Endodermal cell (in vitro differentiated cells): Measurements from ENCODE around the gene ZNF618. TPM values are rescaled to one million over a fixed set of nuclear protein-coding genes. Genes with fewer than 3 reads are reported as not detected.
A peak's percentile ranks its signal among the peaks of the same experiment; 100 is the strongest.

Experiments
- DNase-seq: peaks from one replicate; pipeline ENCODE4 v3.0.0-alpha.2; 2017
- H3K27ac ChIP-seq: 2 replicates; pipeline ENCODE4 v1.5.1; 2013; ENCODE audit warnings: mild to moderate bottlenecking, low read depth, low read length, moderate library complexity
- H3K27me3 ChIP-seq: 2 replicates; pipeline ENCODE4 v1.6.1; 2013; ENCODE audit warnings: mild to moderate bottlenecking, low read length, moderate library complexity; ENCODE audit not compliant: insufficient read depth, control insufficient read depth, poor library complexity, severe bottlenecking
- H3K36me3 ChIP-seq: 2 replicates; pipeline ENCODE4 v1.7.0; 2013; ENCODE audit warnings: mild to moderate bottlenecking, low read length, moderate library complexity; ENCODE audit not compliant: control insufficient read depth, insufficient read depth
- H3K4me1 ChIP-seq: one replicate; pipeline ENCODE4 v1.7.0; 2013; ENCODE audit warnings: low read length; ENCODE audit not compliant: control insufficient read depth, insufficient read depth
- H3K4me3 ChIP-seq: 2 replicates; pipeline ENCODE4 v1.5.1; 2013; ENCODE audit warnings: mild to moderate bottlenecking, low read length, moderate library complexity
- H3K9ac ChIP-seq: 2 replicates; pipeline ENCODE4 v1.6.1; 2013; ENCODE audit warnings: mild to moderate bottlenecking, low read length, moderate library complexity; ENCODE audit not compliant: poor library complexity, severe bottlenecking; ENCODE audit errors: extremely low read depth
- H3K9me3 ChIP-seq: 2 replicates; pipeline ENCODE4 v1.6.1; 2013; ENCODE audit warnings: mild to moderate bottlenecking, low read length, moderate library complexity; ENCODE audit not compliant: control insufficient read depth
- H3K27ac Mint-ChIP-seq: 2 replicates; pipeline ENCODE4 v1.8.0; 2020; ENCODE audit warnings: mixed read lengths
- H3K27me3 Mint-ChIP-seq: 2 replicates; pipeline ENCODE4 v1.8.0; 2021; ENCODE audit warnings: mild to moderate bottlenecking, mixed read lengths; ENCODE audit not compliant: insufficient read depth
- H3K36me3 Mint-ChIP-seq: 2 replicates; pipeline ENCODE4 v1.8.0; 2020; ENCODE audit warnings: low read depth, mixed read lengths
- H3K4me1 Mint-ChIP-seq: 2 replicates; pipeline ENCODE4 v1.8.0; 2020; ENCODE audit warnings: mixed read lengths
- H3K4me3 Mint-ChIP-seq: 2 replicates; pipeline ENCODE4 v1.8.0; 2020; ENCODE audit warnings: mild to moderate bottlenecking, moderate library complexity, mixed read lengths
- H3K9me3 Mint-ChIP-seq: 2 replicates; pipeline ENCODE4 v1.8.0; 2020; ENCODE audit warnings: mild to moderate bottlenecking, mixed read lengths
- WGBS, 2 experiments: methylation state at CpG; one replicate each; pipeline versions ENCODE4 v1.1.5 to v1.1.7; 2013; ENCODE audit warnings: missing lambda C conversion rate in 2 of 2, mixed read lengths in 1 of 2; ENCODE audit not compliant: insufficient coverage in 1 of 2, insufficient read length in 1 of 2; 5-methylcytosine and 5-hydroxymethylcytosine counted together
- total RNA-seq, 2 donors: library from RNA; stranded (reverse); fragmentation: NEBNext Ultra II Directional in 1 of 2; extraction: Animal tissue kit (Norgen Biotek cat#: 25700) in 1 of 2; gene quantifications; 2 replicates in 1 of 2; 3 replicates in 1 of 2; pipeline ENCODE4 v1.2.1, GENCODE V29; 2021
- TF ChIP-seq, protein P1 (sequence below): fragments of 200-600 bp; sonication (generic); conservative IDR thresholded peaks from 2 replicates; pipeline ENCODE4 v1.5.0; 2021; ENCODE audit warnings: antibody characterized with exemption, mild to moderate bottlenecking

The ZNF618 gene
- total RNA-seq, 2 donors from 2014 or later = 34.5 to 37.5 TPM

DNA sequence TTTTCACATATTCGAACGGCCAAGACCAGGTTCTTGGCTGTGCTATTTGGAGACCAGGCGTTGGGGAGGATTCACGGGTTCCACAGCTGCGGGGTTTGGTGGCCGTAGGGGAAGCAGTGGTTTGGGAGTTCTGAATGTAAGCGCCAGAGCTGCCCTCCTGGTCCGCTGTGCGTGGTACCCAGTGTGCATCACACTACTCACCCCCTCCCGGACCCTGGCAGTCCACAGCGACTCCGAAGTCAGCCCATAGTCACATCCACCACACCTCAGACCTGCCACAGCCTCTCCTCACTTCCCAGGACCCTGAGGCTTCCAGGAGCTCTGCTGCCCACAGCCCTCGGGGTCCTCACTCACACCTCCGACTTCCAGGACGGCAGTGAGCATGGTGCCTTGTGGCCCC is 175.2 kb downstream of the ZNF618 start:
- TF ChIP-seq, protein P1, sequence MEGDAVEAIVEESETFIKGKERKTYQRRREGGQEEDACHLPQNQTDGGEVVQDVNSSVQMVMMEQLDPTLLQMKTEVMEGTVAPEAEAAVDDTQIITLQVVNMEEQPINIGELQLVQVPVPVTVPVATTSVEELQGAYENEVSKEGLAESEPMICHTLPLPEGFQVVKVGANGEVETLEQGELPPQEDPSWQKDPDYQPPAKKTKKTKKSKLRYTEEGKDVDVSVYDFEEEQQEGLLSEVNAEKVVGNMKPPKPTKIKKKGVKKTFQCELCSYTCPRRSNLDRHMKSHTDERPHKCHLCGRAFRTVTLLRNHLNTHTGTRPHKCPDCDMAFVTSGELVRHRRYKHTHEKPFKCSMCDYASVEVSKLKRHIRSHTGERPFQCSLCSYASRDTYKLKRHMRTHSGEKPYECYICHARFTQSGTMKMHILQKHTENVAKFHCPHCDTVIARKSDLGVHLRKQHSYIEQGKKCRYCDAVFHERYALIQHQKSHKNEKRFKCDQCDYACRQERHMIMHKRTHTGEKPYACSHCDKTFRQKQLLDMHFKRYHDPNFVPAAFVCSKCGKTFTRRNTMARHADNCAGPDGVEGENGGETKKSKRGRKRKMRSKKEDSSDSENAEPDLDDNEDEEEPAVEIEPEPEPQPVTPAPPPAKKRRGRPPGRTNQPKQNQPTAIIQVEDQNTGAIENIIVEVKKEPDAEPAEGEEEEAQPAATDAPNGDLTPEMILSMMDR = no peak
- H3K9me3 ChIP-seq = no peaks in the 10 kb centered on the region
- no peak overlapping the region for H3K27ac ChIP-seq
- DNase-seq = peak; percentile 22
- Mint-ChIP-seq H3K27me3 (no peaks in the 10 kb centered on the region), H3K27ac (no peak overlapping the region), H3K4me1 (peaks cover 13% of the 10 kb centered on the region), H3K4me3 (no peak overlapping the region), H3K36me3 (peaks cover 42% of the 10 kb centered on the region), H3K9me3 (no peaks in the 10 kb centered on the region)
- 95 to 100% methylated on average over 4 to 15 of the region's 15 CpGs for WGBS, 2 experiments
- no peak overlapping the region for H3K4me3 ChIP-seq
- peaks cover 39% of the 10 kb centered on the region for H3K36me3 ChIP-seq
- no peaks in the 10 kb centered on the region for H3K27me3 ChIP-seq
- no peak overlapping the region for H3K9ac ChIP-seq
- no peaks in the 10 kb centered on the region for H3K4me1 ChIP-seq

DNA sequence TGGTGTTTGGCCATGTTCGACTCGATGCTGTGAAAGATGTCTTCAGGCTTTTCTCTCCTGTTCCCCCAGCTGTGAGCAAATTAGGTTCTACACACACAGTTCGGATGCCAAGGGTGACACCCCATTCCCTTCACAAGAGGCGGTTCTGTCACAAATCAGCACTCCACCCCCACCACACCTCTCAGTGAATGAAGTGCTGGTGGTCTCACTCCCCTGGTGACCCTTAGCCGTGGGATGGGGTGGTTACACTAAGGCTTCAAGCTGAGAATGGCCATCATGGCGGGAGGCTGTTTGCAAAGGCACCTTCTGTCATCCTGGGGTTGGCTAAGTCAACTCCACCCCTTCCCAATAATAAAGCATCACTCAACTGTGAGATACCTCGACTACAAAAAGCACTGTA is 175.6 kb downstream of the ZNF618 start:
- peaks cover 42% of the 10 kb centered on the region for H3K36me3 Mint-ChIP-seq
- 79 to 93% methylated on average over 2 to 7 of the region's 7 CpGs for WGBS, 2 experiments
- Histone ChIP-seq H3K27me3 (no peaks in the 10 kb centered on the region), H3K4me3 (no peak overlapping the region), H3K4me1 (no peaks in the 10 kb centered on the region), H3K36me3 (peaks cover 39% of the 10 kb centered on the region), H3K9ac (no peak overlapping the region), H3K27ac (no peak overlapping the region), H3K9me3 (no peaks in the 10 kb centered on the region)
- TF ChIP-seq, protein P1 = no peak
- no peak for DNase-seq
- no peak overlapping the region for H3K27ac Mint-ChIP-seq
- no peaks in the 10 kb centered on the region for H3K27me3 Mint-ChIP-seq
- H3K9me3 Mint-ChIP-seq = no peaks in the 10 kb centered on the region
- no peak overlapping the region for H3K4me3 Mint-ChIP-seq
- peaks cover 17% of the 10 kb centered on the region for H3K4me1 Mint-ChIP-seq

DNA sequence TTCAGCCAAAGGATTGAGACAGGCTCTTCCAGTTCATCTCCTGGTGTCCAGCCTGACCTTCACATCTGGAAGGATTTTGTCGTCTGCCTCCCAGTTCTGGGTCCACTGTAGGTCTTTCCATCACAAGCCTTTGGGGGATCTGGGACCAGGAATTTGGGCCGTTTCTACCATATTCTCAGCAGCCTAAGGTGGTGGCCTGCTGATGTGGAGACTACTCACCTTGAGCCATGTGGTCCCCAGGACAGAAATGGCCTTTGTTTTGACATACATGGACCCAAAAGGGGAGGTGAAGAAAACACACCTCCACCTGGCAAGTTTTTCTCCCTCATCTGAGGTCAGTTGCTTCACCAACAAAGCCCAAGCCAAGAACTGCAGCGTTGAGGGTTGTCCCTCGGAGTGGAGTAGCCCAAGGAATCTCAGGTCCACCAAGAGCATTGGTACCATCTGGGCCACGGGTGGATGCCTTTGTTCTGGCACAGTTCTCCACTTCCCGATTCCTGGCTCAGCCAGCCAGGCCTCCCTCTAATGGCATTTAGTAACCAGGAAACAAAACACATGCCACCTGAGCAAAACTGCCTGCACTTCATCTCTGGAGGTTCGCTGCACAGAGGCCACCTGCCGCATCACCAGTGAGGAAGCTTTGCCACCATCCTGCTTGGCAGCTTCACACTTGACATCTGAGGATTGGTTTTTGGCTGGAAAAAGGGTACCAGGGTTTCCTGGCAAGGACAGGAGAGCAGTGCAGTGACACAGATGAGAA is 177.3 kb downstream of the ZNF618 start:
- no peaks in the 10 kb centered on the region for H3K9me3 Mint-ChIP-seq
- H3K4me1 Mint-ChIP-seq = peaks cover 18% of the 10 kb centered on the region
- H3K36me3 ChIP-seq = peaks cover 33% of the 10 kb centered on the region
- no peak overlapping the region for H3K9ac ChIP-seq
- 95 to 99% methylated on average over 8 of the region's 8 CpGs for WGBS, 2 experiments
- H3K36me3 Mint-ChIP-seq = peaks cover 35% of the 10 kb centered on the region
- H3K4me3 Mint-ChIP-seq = no peak overlapping the region
- H3K4me1 ChIP-seq = no peaks in the 10 kb centered on the region
- DNase-seq = peak; percentile 31
- TF ChIP-seq, protein P1 = no peak
- H3K9me3 ChIP-seq = no peaks in the 10 kb centered on the region
- H3K4me3 ChIP-seq = no peak overlapping the region
- H3K27me3 Mint-ChIP-seq = no peaks in the 10 kb centered on the region
- no peaks in the 10 kb centered on the region for H3K27me3 ChIP-seq
- H3K27ac Mint-ChIP-seq = no peak overlapping the region
- no peak overlapping the region for H3K27ac ChIP-seq
